Renal cortical epithelial cell (primary cell): ENCODE measurements around the gene ANKRD42. TPM values are rescaled to one million over a fixed set of nuclear protein-coding genes. Genes with fewer than 3 reads are reported as not detected.

ENCODE experiments used
- DNase-seq: peaks from one replicate; pipeline ENCODE4 v3.0.0-alpha.2; 2011; ENCODE audit warnings: low read depth
- total RNA-seq: library from RNA; depleted of rRNA; stranded (reverse); fragments of >200 nt; gene quantifications from 2 replicates; pipeline ENCODE4 v1.2.3, GENCODE V29; 2014

Gene ANKRD42
- total RNA-seq, 1 donor from 2014 or later, result 25.9 TPM

DNA sequence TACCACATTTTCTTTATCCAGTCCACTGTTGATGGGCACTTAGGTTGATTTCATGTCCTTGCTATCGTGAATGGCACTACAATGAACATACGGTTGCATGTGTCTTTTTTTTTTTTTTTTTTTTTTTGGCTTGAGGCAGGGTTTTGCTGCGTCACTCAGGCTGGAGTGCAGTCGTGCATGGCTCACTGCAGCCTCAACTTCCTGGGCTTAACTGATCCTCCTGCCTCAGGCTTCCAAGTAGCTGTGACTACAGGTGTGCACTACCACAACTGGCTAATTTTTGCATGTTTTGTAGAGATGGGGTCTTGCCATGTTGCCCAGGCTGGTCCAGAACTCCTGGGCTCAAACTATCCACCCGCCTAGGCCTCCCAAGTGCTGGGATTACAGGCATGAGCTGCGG lies 94.1 kb downstream of the ANKRD42 start:
- no peak for DNase-seq

- peak; percentile 66 for DNase-seq
These were observed 99.4 kb downstream of the ANKRD42 start for GRCh38 chr11:83292709-83293456.

DNA sequence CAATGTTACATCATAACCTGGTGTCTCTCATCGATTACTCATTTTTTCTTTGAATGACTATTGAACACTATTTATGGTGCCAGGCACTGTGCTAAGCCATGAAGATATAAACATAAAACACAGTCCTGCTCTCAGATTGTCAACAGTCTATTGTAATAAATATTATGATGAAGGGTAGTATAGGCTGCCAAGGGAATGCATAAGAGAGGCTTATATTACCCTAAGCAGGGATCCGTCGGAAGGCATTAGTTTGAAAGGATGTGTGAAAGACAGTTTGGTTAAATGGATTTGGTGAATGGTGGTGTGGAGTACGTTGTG lies 99.9 kb downstream of the ANKRD42 start:
- no peak for DNase-seq

DNA sequence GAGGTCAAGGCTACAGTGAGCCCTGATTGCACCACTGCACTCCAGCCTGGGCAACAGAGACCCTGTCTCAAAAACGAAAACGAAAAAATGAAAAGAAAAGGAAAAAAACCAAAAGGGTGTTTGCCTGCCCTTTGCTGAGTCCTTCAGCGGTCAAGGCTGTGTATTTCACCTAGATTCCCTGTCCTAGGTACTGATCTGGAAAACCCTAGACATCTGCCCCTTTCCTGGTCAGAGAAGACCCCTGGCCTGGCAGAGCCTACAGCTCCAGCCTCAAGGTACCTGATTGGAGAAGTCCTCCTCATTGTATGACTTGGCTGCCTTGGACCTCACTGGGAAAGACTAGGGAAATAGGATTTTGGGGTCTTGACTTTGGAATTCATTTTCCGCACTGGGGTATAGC lies 100.7 kb downstream of the ANKRD42 start:
- DNase-seq, result no peak

Other genes starting within 250 kb of the ANKRD42 start
- gene RAB30, start 121.8 kb upstream of the ANKRD42 start, total RNA-seq, result 8.3 and 24.0 TPM in 2 replicates
- gene PCF11, start 36.6 kb upstream of the ANKRD42 start, total RNA-seq, result 15.1 and 48.0 TPM in 2 replicates
- 66.2 and 94.4 TPM in 2 replicates for gene CCDC90B, start 92.7 kb downstream of the ANKRD42 start, total RNA-seq